Tibial artery (tissue), 4 donors: ENCODE results near the gene TP63.
"Not testable (repeated sequence)": the region's sequence is repeated elsewhere in the genome, so short reads cannot be mapped to it uniquely, and the experiment has no call there.

Experiments
- DNase-seq, 2 donors: peaks; one replicate each; pipeline ENCODE4 v3.0.0-alpha.2; 2019
- H3K27ac ChIP-seq, 2 donors: fragments of 200-600 bp; sonication (generic) in 1 of 2; 1 replicate in 1 of 2; 2 replicates in 1 of 2; pipeline ENCODE4 v1.5.1; 2018 to 2019; ENCODE audit warnings: mild to moderate bottlenecking in 1 of 2
- H3K27me3 ChIP-seq, 2 donors: fragments of 200-600 bp; sonication (generic) in 1 of 2; one replicate each; pipeline versions ENCODE4 v1.5.1 to v1.6.0; 2016 to 2019
- H3K36me3 ChIP-seq, 3 donors: fragments of 200-600 bp; sonication (generic) in 2 of 3; one replicate each; pipeline ENCODE4 v1.5.1; 2016 to 2019; ENCODE audit warnings: mild to moderate bottlenecking in 2 of 3
- H3K4me1 ChIP-seq, 4 donors: fragments of 200-600 bp; sonication (generic) in 2 of 4; 1 replicate in 3 of 4; 2 replicates in 1 of 4; pipeline ENCODE4 v1.5.1; 2016 to 2019
- H3K4me3 ChIP-seq, 2 donors: fragments of 200-600 bp; sonication (generic) in 1 of 2; 1 replicate in 1 of 2; 2 replicates in 1 of 2; pipeline ENCODE4 v1.5.1; 2018 to 2019; ENCODE audit warnings: mild to moderate bottlenecking in 2 of 2
- H3K9me3 ChIP-seq, 3 donors: fragments of 200-600 bp; sonication (generic) in 1 of 3; one replicate each; pipeline ENCODE4 v1.5.1; 2016 to 2019
- CTCF ChIP-seq, 2 experiments: fragments of 200-600 bp in 1 of 2; fragments of 450-650 bp in 1 of 2; IDR thresholded peaks; one replicate each; pipeline ENCODE4 v1.5.1; 2017 to 2019; ENCODE audit warnings: antibody characterized with exemption in 2 of 2, mild to moderate bottlenecking in 1 of 2, moderate library complexity in 1 of 2
- intact Hi-C: fragments of 100-400 bp; cut with DNase I; formaldehyde crosslinking; loops from one replicate; pipeline ENCODE4 v1.15.0; 2023; ENCODE audit warnings: low total_unique reads

TP63 gene

GRCh38 chr3:189739378-189739777 lies 108.2 kb downstream of the TP63 start:
- DNase-seq = no peak
- Histone ChIP-seq H3K4me3 (no peak overlapping the region), H3K9me3 (peaks cover 0 to under 1% (median under 1%) of the 10 kb centered on the region in 3 donors), H3K4me1 (no peaks in the 10 kb centered on the region), H3K27me3 (no peaks in the 10 kb centered on the region), H3K36me3 (no peaks in the 10 kb centered on the region), H3K27ac (no peak overlapping the region)
- no peak for TF ChIP-seq CTCF (IDR thresholded peaks at IDR 0.05)
- intact Hi-C loops = no loop called here

- intact Hi-C loops = no loop called here
- no peak for TF ChIP-seq CTCF (IDR thresholded peaks at IDR 0.05)
- Histone ChIP-seq H3K4me1 (no peaks in the 10 kb centered on the region), H3K27ac (no peak overlapping the region), H3K27me3 (no peaks in the 10 kb centered on the region), H3K9me3 (peaks cover 0 to 8% (median 6%) of the 10 kb centered on the region in 3 donors), H3K4me3 (no peak overlapping the region), H3K36me3 (no peaks in the 10 kb centered on the region)
- no peak for DNase-seq
These were observed 109.0 kb downstream of the TP63 start for GRCh38 chr3:189740156-189740555.

GRCh38 chr3:189744235-189744634 lies 113.0 kb downstream of the TP63 start:
- Histone ChIP-seq H3K4me3 (no peak overlapping the region), H3K27me3 (no peaks in the 10 kb centered on the region), H3K27ac (no peak overlapping the region), H3K36me3 (no peaks in the 10 kb centered on the region), H3K9me3 (peaks cover 0 to 12% (median 6%) of the 10 kb centered on the region in 3 donors), H3K4me1 (no peaks in the 10 kb centered on the region)
- TF ChIP-seq CTCF (IDR thresholded peaks at IDR 0.05) = no peak
- no peak for DNase-seq
- intact Hi-C loops = no loop called here

- intact Hi-C loops = no loop called here
- peaks cover 0 to 12% (median 6%) of the 10 kb centered on the region in 3 donors for H3K9me3 ChIP-seq
- no peaks in the 10 kb centered on the region for H3K36me3 ChIP-seq
- DNase-seq = no peak
- H3K27me3 ChIP-seq = no peaks in the 10 kb centered on the region
- no peak overlapping the region for H3K4me3 ChIP-seq
- no peak overlapping the region for H3K27ac ChIP-seq
- H3K4me1 ChIP-seq = no peaks in the 10 kb centered on the region
- TF ChIP-seq CTCF (IDR thresholded peaks at IDR 0.05) = no peak
These were observed 114.4 kb downstream of the TP63 start for GRCh38 chr3:189745622-189746021.

- no peak for DNase-seq
- Histone ChIP-seq H3K27me3 (no peaks in the 10 kb centered on the region), H3K36me3 (no peaks in the 10 kb centered on the region), H3K9me3 (peaks cover 0 to 12% (median 6%) of the 10 kb centered on the region in 3 donors), H3K27ac (no peak overlapping the region), H3K4me1 (no peaks in the 10 kb centered on the region), H3K4me3 (no peak overlapping the region)
- intact Hi-C loops = no loop called here
- no peak for TF ChIP-seq CTCF (IDR thresholded peaks at IDR 0.05)
These were observed 116.9 kb downstream of the TP63 start for GRCh38 chr3:189748046-189748445.

GRCh38 chr3:189750972-189751371 lies 119.8 kb downstream of the TP63 start:
- H3K4me3 ChIP-seq, H3K4me1 ChIP-seq, DNase-seq, H3K27ac ChIP-seq, H3K9me3 ChIP-seq, H3K27me3 ChIP-seq, H3K36me3 ChIP-seq, intact Hi-C loops: not testable (repeated sequence)
